Neuron (in vitro differentiated cells): Measurements from ENCODE around the gene AKT1.
A peak's percentile ranks its signal among the peaks of the same experiment; 100 is the strongest.
"Not testable (repeated sequence)": the region's sequence is repeated elsewhere in the genome, so short reads cannot be mapped to it uniquely, and the experiment has no call there.

Source experiments
- H2AFZ ChIP-seq: one replicate; pipeline ENCODE4 v1.6.1; 2013; ENCODE audit warnings: low read depth, mild to moderate bottlenecking, inconsistent platforms, low read length, moderate library complexity
- H3K27me3 ChIP-seq: one replicate; pipeline ENCODE4 v1.6.1; 2013; ENCODE audit warnings: low read length; ENCODE audit not compliant: insufficient read depth
- H3K36me3 ChIP-seq: one replicate; pipeline ENCODE4 v1.6.1; 2013; ENCODE audit warnings: low read length; ENCODE audit not compliant: insufficient read depth
- H3K4me1 ChIP-seq: one replicate; pipeline ENCODE4 v1.6.1; 2013; ENCODE audit warnings: low read length; ENCODE audit not compliant: insufficient read depth
- H3K4me3 ChIP-seq: 2 replicates; pipeline ENCODE4 v1.5.1; 2013; ENCODE audit warnings: mild to moderate bottlenecking, low read length, moderate library complexity
- H3K9me3 ChIP-seq: one replicate; pipeline ENCODE4 v1.6.1; 2013; ENCODE audit warnings: low read length

AKT1 gene

GRCh38 chr14:104824353-104824997, 28.9 kb upstream of the AKT1 start:
- Histone ChIP-seq H3K4me1 (peaks cover 3% of the 10 kb centered on the region), H3K9me3 (no peaks in the 10 kb centered on the region), H2AFZ (no peak overlapping the region), H3K36me3 (no peaks in the 10 kb centered on the region), H3K4me3 (no peak overlapping the region), H3K27me3 (peaks cover 8% of the 10 kb centered on the region)

DNA sequence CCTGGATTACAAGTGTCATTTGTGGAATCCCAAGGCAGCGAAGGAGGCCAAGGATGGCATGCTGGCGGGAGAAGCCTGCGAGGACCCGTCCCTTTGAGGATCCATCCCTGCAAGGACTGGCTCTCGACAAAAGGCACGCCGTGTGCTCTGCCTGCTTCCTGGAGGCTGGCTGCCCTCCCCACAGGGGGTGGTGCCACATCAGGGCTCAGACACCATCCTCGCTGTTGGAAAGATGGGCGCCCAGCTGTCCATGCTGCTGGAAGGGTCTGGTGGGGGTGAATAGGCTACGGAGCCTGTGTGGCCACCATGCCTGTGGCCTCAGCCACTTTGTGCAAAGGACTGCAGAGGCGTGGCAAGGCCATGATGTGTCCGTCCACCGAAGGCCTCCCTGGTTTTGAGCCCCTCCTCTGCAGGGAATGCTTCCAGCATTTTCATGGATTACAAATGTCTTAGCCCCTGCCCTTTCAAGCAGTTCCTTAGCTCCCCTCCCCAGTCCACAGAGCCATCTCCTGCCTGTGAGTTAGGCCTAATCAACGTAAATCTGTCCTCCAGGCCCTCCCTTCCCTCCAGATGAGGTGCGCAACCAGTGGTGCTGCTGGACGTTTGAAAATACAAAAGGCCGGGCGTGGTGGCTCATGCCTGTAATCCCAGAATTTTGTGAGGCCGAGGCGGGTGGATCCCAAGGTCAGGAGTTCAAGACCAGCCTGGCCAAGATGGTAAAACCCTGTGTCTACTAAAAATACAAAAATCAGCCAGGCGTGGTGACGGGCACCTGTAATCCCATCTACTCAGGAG, 27.5 kb upstream of the AKT1 start:
- H3K9me3 ChIP-seq: no peaks in the 10 kb centered on the region
- peaks cover 3% of the 10 kb centered on the region for H3K4me1 ChIP-seq
- H3K27me3 ChIP-seq: peaks cover 8% of the 10 kb centered on the region
- peaks cover 3% of the 10 kb centered on the region for H3K36me3 ChIP-seq
- no peak overlapping the region for H3K4me3 ChIP-seq
- no peak overlapping the region for H2AFZ ChIP-seq

- peaks cover 6% of the 10 kb centered on the region for H3K36me3 ChIP-seq
- H2AFZ ChIP-seq: no peak overlapping the region
- H3K27me3 ChIP-seq: peaks cover 3% of the 10 kb centered on the region
- H3K4me1 ChIP-seq: peaks cover 7% of the 10 kb centered on the region
- no peak overlapping the region for H3K4me3 ChIP-seq
- H3K9me3 ChIP-seq: no peaks in the 10 kb centered on the region
Measured at GRCh38 chr14:104821971-104822608, 26.5 kb upstream of the AKT1 start.

DNA sequence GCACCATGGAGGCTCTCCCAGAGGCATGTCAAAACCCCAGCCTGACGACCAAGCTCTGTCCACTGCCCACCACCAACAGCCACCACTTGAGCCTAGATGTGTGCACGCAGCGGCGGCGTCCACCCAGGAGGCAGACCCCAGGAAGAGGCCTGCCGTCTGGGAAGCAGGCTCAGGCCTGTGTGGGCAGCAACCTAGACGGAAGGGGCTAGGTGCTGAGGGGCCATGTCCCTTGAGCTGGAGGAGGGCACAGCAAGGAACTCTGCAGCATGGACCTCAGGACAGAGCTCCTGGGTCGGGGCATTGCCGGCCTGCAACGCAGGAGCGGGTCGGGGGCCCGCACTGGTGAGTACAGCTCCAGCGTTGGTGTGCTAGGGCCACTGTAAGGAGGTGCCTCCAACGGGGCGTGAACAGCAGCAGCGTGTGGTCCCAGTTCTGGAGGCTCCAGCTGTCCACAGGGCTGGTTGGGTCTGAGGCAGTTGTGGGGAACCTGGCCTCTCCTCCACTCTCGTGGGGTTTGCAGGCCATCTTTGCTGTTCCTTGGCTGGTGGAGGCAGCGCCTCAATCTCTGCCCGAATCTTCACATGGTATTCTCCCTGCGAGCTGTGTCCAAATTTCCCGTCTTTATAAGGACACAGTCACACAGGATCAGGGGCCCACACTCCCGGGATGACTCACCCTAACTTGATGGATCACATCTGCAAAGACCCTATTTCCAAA, 25.8 kb upstream of the AKT1 start:
- H3K27me3 ChIP-seq: no peaks in the 10 kb centered on the region
- H3K36me3 ChIP-seq: peaks cover 6% of the 10 kb centered on the region
- no peak overlapping the region for H2AFZ ChIP-seq
- no peaks in the 10 kb centered on the region for H3K9me3 ChIP-seq
- no peak overlapping the region for H3K4me3 ChIP-seq
- peaks cover 11% of the 10 kb centered on the region for H3K4me1 ChIP-seq

GRCh38 chr14:104820669-104821228, 25.2 kb upstream of the AKT1 start:
- Histone ChIP-seq H3K4me3 (no peak overlapping the region), H3K9me3 (no peaks in the 10 kb centered on the region), H3K36me3 (peaks cover 6% of the 10 kb centered on the region), H3K4me1 (peaks cover 11% of the 10 kb centered on the region), H2AFZ (no peak overlapping the region), H3K27me3 (no peaks in the 10 kb centered on the region)

DNA sequence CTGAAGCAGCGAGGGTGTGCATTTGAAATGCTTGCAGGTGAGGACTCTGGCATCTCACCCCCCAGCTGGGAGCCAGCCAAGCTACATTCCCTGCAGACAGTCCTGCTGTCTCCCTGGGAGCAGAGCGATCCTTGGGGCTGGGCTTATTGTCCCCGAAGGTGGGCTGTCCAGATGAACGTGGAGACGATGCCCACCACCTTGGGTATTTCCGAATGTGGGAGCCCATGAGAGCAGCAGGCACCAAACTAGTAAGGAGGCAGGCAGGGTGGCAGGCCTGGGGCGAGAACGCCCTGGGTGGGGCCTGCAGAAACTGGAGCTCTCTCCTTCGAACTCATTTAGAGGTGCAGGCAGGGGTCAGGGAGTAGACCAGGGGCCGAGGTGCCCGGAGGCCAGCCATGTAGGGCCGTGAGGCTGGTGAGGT, 23.8 kb upstream of the AKT1 start:
- H3K4me3 ChIP-seq: no peak overlapping the region
- peaks cover 11% of the 10 kb centered on the region for H3K4me1 ChIP-seq
- no peaks in the 10 kb centered on the region for H3K9me3 ChIP-seq
- H2AFZ ChIP-seq: no peak overlapping the region
- H3K36me3 ChIP-seq: peaks cover 6% of the 10 kb centered on the region
- H3K27me3 ChIP-seq: no peaks in the 10 kb centered on the region

DNA sequence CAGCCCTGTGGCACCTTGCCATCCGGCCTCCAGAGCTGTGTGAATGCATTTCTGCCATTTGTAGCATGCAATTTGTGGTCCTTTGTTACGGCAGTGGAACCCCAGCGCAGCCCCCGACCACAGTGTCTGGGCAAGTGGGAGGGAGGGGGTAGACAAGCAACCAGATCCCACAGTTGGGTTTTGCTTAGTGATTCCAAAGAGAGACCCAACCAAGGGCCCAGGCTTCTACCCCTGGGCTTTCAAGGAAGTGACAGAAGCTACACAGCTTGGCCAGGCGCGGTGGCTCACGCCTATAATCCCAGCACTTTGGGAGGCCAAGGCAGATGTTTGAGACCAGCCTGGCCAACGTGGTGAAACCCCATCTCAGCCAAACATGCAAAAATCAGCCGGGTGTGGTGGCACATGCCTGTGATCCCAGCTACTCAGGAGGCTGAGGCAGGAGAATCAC, 23.2 kb upstream of the AKT1 start:
- Histone ChIP-seq H3K4me3 (no peak overlapping the region), H3K27me3 (no peaks in the 10 kb centered on the region), H3K4me1 (peaks cover 11% of the 10 kb centered on the region), H2AFZ (no peak overlapping the region), H3K9me3 (no peaks in the 10 kb centered on the region), H3K36me3 (peaks cover 6% of the 10 kb centered on the region)

- H2AFZ ChIP-seq: no peak overlapping the region
- H3K9me3 ChIP-seq: no peaks in the 10 kb centered on the region
- H3K36me3 ChIP-seq: peaks cover 6% of the 10 kb centered on the region
- peaks cover 11% of the 10 kb centered on the region for H3K4me1 ChIP-seq
- no peak overlapping the region for H3K4me3 ChIP-seq
- H3K27me3 ChIP-seq: no peaks in the 10 kb centered on the region
Measured at GRCh38 chr14:104817930-104818713, 22.6 kb upstream of the AKT1 start.

DNA sequence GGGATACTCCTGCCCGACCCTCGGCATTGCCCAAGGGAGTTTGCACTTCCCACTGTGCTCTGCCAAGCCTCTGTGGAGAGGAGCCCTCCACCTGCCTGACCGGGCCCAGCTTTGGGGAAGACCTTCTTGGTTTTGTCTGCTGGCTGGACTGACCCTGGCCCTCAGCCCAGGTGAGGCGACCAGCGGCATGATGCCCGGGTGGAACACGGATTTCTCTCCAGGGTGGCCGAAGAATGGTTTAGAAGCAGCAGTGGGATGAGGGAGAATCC, 21.0 kb upstream of the AKT1 start:
- peaks cover 11% of the 10 kb centered on the region for H3K4me1 ChIP-seq
- peak overlapping the region; percentile 87 for H3K4me3 ChIP-seq
- peaks cover 6% of the 10 kb centered on the region for H3K36me3 ChIP-seq
- H3K27me3 ChIP-seq: no peaks in the 10 kb centered on the region
- peak overlapping the region; percentile 60 for H2AFZ ChIP-seq
- H3K9me3 ChIP-seq: no peaks in the 10 kb centered on the region

DNA sequence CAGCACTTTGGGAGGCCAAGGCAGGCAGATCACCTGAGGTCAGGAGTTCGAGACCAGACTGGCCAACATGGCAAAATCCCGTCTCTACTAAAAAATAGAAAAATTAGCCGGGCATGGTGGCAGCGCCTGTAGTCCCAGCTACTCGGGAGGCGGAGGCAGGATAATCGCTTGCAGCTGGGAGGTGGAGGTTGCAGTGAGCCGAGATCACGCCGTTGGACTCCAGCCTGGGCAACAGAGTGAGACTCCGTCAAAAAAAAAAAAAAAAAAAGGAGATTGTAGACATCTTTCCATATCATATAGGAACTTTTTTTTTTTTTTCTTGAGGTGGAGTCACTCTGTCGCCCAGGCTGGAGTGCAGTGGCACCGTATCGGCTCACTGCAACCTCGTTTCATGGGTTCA, 19.2 kb upstream of the AKT1 start:
- peak overlapping the region; percentile 87 for H3K4me3 ChIP-seq

DNA sequence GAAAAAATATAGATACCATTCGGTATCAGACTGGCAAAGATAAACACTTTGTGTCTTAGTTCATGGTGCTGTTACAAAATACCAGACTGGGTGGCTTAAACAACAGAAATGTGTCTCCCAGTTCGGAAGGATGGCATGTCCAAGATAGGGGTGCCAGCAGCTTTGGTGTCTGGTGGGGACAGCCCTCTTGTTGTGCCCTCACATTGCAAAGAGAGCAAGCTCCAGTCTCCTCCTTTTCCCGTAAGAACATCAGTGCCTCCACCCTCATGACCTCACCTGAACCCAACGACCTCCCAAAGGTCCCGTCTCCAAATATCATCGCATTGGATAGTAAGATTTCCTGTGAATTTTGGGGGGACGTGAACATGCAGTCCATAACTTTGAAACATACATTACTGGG, 17.7 kb upstream of the AKT1 start:
- peaks cover 6% of the 10 kb centered on the region for H3K36me3 ChIP-seq

More for the DNA sequence above, 19.2 kb upstream of the AKT1 start:
- H2AFZ ChIP-seq, H3K27me3 ChIP-seq, H3K9me3 ChIP-seq, H3K36me3 ChIP-seq: not testable (repeated sequence)
- peaks cover 11% of the 10 kb centered on the region for H3K4me1 ChIP-seq

GRCh38 chr14:104810316-104810715, 14.8 kb upstream of the AKT1 start:
- no peaks in the 10 kb centered on the region for H3K36me3 ChIP-seq
- no peaks in the 10 kb centered on the region for H3K9me3 ChIP-seq
- no peaks in the 10 kb centered on the region for H3K4me1 ChIP-seq
- no peaks in the 10 kb centered on the region for H3K27me3 ChIP-seq
- no peak overlapping the region for H3K4me3 ChIP-seq
- H2AFZ ChIP-seq: no peak overlapping the region

More for the DNA sequence above, 17.7 kb upstream of the AKT1 start:
- Histone ChIP-seq H3K4me1 (peaks cover 11% of the 10 kb centered on the region), H3K27me3 (no peaks in the 10 kb centered on the region), H3K4me3 (no peak overlapping the region), H2AFZ (no peak overlapping the region), H3K9me3 (no peaks in the 10 kb centered on the region)
